ENCODE data around the gene TTBK1.

GRCh38 chr6:43299338-43300293, 56.3 kb downstream of the TTBK1 start:
- TF ChIP-seq CTCF (IDR thresholded peaks at IDR 0.05) (no peak), POLR2A (IDR thresholded peaks at IDR 0.05) (no peak)
